ENCODE results near the gene KLHDC9. TPM values are rescaled to one million over a fixed set of nuclear protein-coding genes. Genes with fewer than 3 reads are reported as not detected.

Gene KLHDC9
- total and polyA plus RNA-seq, 2 of the 13 experiments (the other 11 are each of a cell fraction or from before 2014, with no cell fraction given), result 2.9 TPM

- TF ChIP-seq SOX5 (CRISPR knock-in tag; IDR thresholded peaks at IDR 0.05; ENCODE audit: borderline replicate concordance), result peak; percentile 24; the same call in 1 of the 2 replicates
- TF ChIP-seq ZNF788 (CRISPR knock-in tag; IDR thresholded peaks at IDR 0.05; ENCODE audit: borderline replicate concordance), result no peak
- no peak for TF ChIP-seq U2AF2 (IDR thresholded peaks at IDR 0.05; ENCODE audit: low read depth, low read length)
- TF ChIP-seq ZFP62 (CRISPR knock-in tag; IDR thresholded peaks at IDR 0.05), result no peak
- no peak for TF ChIP-seq ZNF83 (CRISPR knock-in tag; IDR thresholded peaks at IDR 0.05; ENCODE audit: borderline replicate concordance)
- TF ChIP-seq ZNF382 (CRISPR knock-in tag; IDR thresholded peaks at IDR 0.05; ENCODE audit: borderline replicate concordance), result no peak
- no peak for TF ChIP-seq ZNF704 (CRISPR knock-in tag; IDR thresholded peaks at IDR 0.05; ENCODE audit: borderline replicate concordance)
- TF ChIP-seq REL (CRISPR knock-in tag; conservative IDR thresholded peaks at IDR 0.05), result no peak
- TF ChIP-seq PAXIP1 (CRISPR knock-in tag; conservative IDR thresholded peaks at IDR 0.05), result 0 out of 2 replicates have a peak, but pooled peaks have one; percentile 9
- TF ChIP-seq MATR3 (CRISPR knock-in tag; IDR thresholded peaks at IDR 0.05), result no peak
- TF ChIP-seq ZC3H4 (CRISPR knock-in tag; IDR thresholded peaks at IDR 0.05; ENCODE audit: borderline replicate concordance), result no peak
- TF ChIP-seq ZSCAN29 (CRISPR knock-in tag; conservative IDR thresholded peaks at IDR 0.05), result no peak
- no peak for TF ChIP-seq NCOA5 (CRISPR knock-in tag; IDR thresholded peaks at IDR 0.05)
- no peak for TF ChIP-seq RBM22 (optimal IDR thresholded peaks at IDR 0.05; ENCODE audit: low read length)
- TF ChIP-seq ZSCAN31 (CRISPR knock-in tag; IDR thresholded peaks at IDR 0.05; ENCODE audit: low read depth), result peak; percentile 24; the same call in 1 of the 2 replicates
- TF ChIP-seq ZIK1 (CRISPR knock-in tag; IDR thresholded peaks at IDR 0.05; ENCODE audit: borderline replicate concordance, low read depth), result no peak
- TF ChIP-seq CCDC6 (CRISPR knock-in tag; IDR thresholded peaks at IDR 0.05), result no peak
- TF ChIP-seq SALL1 (CRISPR knock-in tag; IDR thresholded peaks at IDR 0.05), result no peak; the same call in 1 of the 2 replicates
- no peak for TF ChIP-seq CENPT (CRISPR knock-in tag; IDR thresholded peaks at IDR 0.05; ENCODE audit: low read depth)
- TF ChIP-seq ZGPAT (CRISPR knock-in tag; IDR thresholded peaks at IDR 0.05), result no peak
- TF ChIP-seq ZNF660 (CRISPR knock-in tag; IDR thresholded peaks at IDR 0.05; ENCODE audit: borderline replicate concordance, low read depth), result no peak
- TF ChIP-seq HES4 (CRISPR knock-in tag; IDR thresholded peaks at IDR 0.05; ENCODE audit: borderline replicate concordance), result no peak
- no peak for TF ChIP-seq ADNP (CRISPR knock-in tag; IDR thresholded peaks at IDR 0.05)
- no peak for TF ChIP-seq ZNF576 (CRISPR knock-in tag; IDR thresholded peaks at IDR 0.05)
- no peak for TF ChIP-seq CHD4 (IDR thresholded peaks at IDR 0.05; ENCODE audit: borderline replicate concordance, low read length)
These were observed 25.3 kb upstream of the KLHDC9 start (continued) for GRCh38 chr1:161072751-161073449.

Data from HepG2 (cell line).